A549 (cell line): Measurements from ENCODE around the gene MAML3. TPM values are rescaled to one million over a fixed set of nuclear protein-coding genes. Genes with fewer than 3 reads are reported as not detected.

Experiments used
- ATAC-seq, 2 experiments: fragments of 200-7000 bp in 1 of 2; fragments of >200 bp in 1 of 2; cut with Nextera tagmentation in 1 of 2; cut with Tn5 transposase in 1 of 2; 3 replicates each; pipeline versions ENCODE4 v1.8.0 to v1.9.1; 2018 to 2020; ENCODE audit warnings: mild to moderate bottlenecking in 1 of 2, moderate library complexity in 1 of 2
- CTCF ChIA-PET: fragments of 300-600 bp; sonication (Branson Sonifier 250); formaldehyde crosslinking; extraction: SDS; loops from one replicate; lab custom pipeline; 2021; ENCODE audit warnings: antibody characterized with exemption, inconsistent platforms; lab: Yijun Ruan, JAX
- POLR2A ChIA-PET: fragments of 350-600 bp; formaldehyde crosslinking; extraction: SDS; loops from one replicate; lab custom pipeline; 2021; ENCODE audit warnings: antibody characterized with exemption, inconsistent platforms; lab: Yijun Ruan, JAX
- DNase-seq, 2 experiments: peaks; one replicate each; pipeline versions ENCODE4 v3.0.0 to v3.0.0-alpha.2; 2011 to 2016; ENCODE audit warnings: low read depth in 1 of 2, low spot score in 1 of 2
- FAIRE-seq: peaks from 2 replicates; lab custom pipeline; 2011; peaks lifted over from hg19 to GRCh38; lab: Jason Lieb, UNC
- H3K27ac ChIP-seq, 2 experiments: fragments of >200 bp; sonication (Bioruptor Twin); formaldehyde crosslinking; 3 replicates each; pipeline ENCODE4 v1.5.1; 2016 to 2017
- H3K4me1 ChIP-seq: fragments of >200 bp; sonication (Bioruptor Twin); formaldehyde crosslinking; 3 replicates; pipeline ENCODE4 v1.6.1; 2016
- H3K4me2 ChIP-seq: fragments of >200 bp; sonication (Bioruptor Twin); formaldehyde crosslinking; 3 replicates; pipeline ENCODE4 v1.6.1; 2016
- H3K4me3 ChIP-seq: fragments of >200 bp; sonication (Bioruptor Twin); formaldehyde crosslinking; 3 replicates; pipeline ENCODE4 v1.5.1; 2016
- H3K9me3 ChIP-seq: fragments of >200 bp; sonication (Bioruptor Twin); formaldehyde crosslinking; 3 replicates; pipeline ENCODE4 v1.6.1; 2016
- ATOH8 ChIP-seq: fragments of 250-450 bp; sonication (Bioruptor Pico); IDR thresholded peaks from 2 replicates; pipeline ENCODE4 v1.5.0; 2020; ENCODE audit warnings: low read depth, mild to moderate bottlenecking, moderate library complexity
- BCL3 ChIP-seq: fragments of >200 bp; sonication (Bioruptor Twin); formaldehyde crosslinking; IDR thresholded peaks from 3 replicates; pipeline ENCODE4 v1.6.1; 2016
- BHLHE40 ChIP-seq: IDR thresholded peaks from 2 replicates; pipeline ENCODE4 v1.6.1; 2012; ENCODE audit warnings: low read depth, low read length, inconsistent platforms
- CBX8 ChIP-seq: fragments of 200-600 bp; sonication (generic); IDR thresholded peaks from 2 replicates; pipeline ENCODE4 v1.6.1; 2016
- CEBPB ChIP-seq, 2 experiments: fragments of >200 bp in 1 of 2; sonication (Bioruptor Twin) in 1 of 2; formaldehyde crosslinking in 1 of 2; IDR thresholded peaks; 2 replicates each; pipeline ENCODE4 v1.6.1; 2012 to 2016
- CTCF ChIP-seq: fragments of >200 bp; sonication (Bioruptor Twin); formaldehyde crosslinking; IDR thresholded peaks from 3 replicates; pipeline ENCODE4 v1.5.1; 2016
- ELK1 ChIP-seq: fragments of 150-350 bp; IDR thresholded peaks from 2 replicates; pipeline ENCODE4 v1.6.1; 2014; ENCODE audit warnings: low read depth, mild to moderate bottlenecking, low read length
- EP300 ChIP-seq, 2 experiments: fragments of >200 bp; sonication (Bioruptor Twin); formaldehyde crosslinking; IDR thresholded peaks; 2 replicates in 1 of 2; 3 replicates in 1 of 2; pipeline ENCODE4 v1.6.1; 2016 to 2017
- ESRRA ChIP-seq: fragments of 150-350 bp; IDR thresholded peaks from 2 replicates; pipeline ENCODE4 v1.6.1; 2014; ENCODE audit warnings: mild to moderate bottlenecking, low read length, borderline replicate concordance
- FOSL2 ChIP-seq, 2 experiments: fragments of 450-650 bp in 1 of 2; fragments of >200 bp in 1 of 2; sonication (Bioruptor Twin) in 1 of 2; formaldehyde crosslinking; IDR thresholded peaks; 2 replicates each; pipeline versions ENCODE4 v1.5.0 to v1.6.1; 2016 to 2020; ENCODE audit warnings: mild to moderate bottlenecking in 1 of 2, moderate library complexity in 1 of 2
- HES2 ChIP-seq: fragments of >200 bp; sonication (Bioruptor Twin); formaldehyde crosslinking; IDR thresholded peaks from 2 replicates; pipeline ENCODE4 v1.6.1; 2016
- HEYL ChIP-seq: fragments of 250-450 bp; sonication (Bioruptor Pico); IDR thresholded peaks from 2 replicates; pipeline ENCODE4 v1.8.0; 2021; ENCODE audit warnings: mild to moderate bottlenecking, moderate library complexity
- HMGXB4 ChIP-seq: fragments of 250-450 bp; sonication (Bioruptor Pico); IDR thresholded peaks from 2 replicates; pipeline ENCODE4 v1.5.0; 2021; ENCODE audit warnings: mild to moderate bottlenecking, moderate library complexity, borderline replicate concordance
- HOXA7 ChIP-seq: fragments of 250-450 bp; sonication (Bioruptor Pico); IDR thresholded peaks from 2 replicates; pipeline ENCODE4 v1.5.0; 2020; ENCODE audit warnings: mild to moderate bottlenecking, moderate library complexity
- HOXB13 ChIP-seq: fragments of 250-450 bp; sonication (Bioruptor Pico); IDR thresholded peaks from 2 replicates; pipeline ENCODE4 v1.5.0; 2020; ENCODE audit warnings: low read depth, mild to moderate bottlenecking, moderate library complexity
- JUN ChIP-seq, 2 experiments: fragments of >200 bp; sonication (Bioruptor Twin); formaldehyde crosslinking; IDR thresholded peaks; 2 replicates in 1 of 2; 3 replicates in 1 of 2; pipeline ENCODE4 v1.6.1; 2016 to 2017
- MAZ ChIP-seq: fragments of 150-350 bp; IDR thresholded peaks from 2 replicates; pipeline ENCODE4 v1.6.1; 2014; ENCODE audit warnings: antibody characterized with exemption, low read depth, low read length, borderline replicate concordance
- NPAS2 ChIP-seq: fragments of 250-450 bp; sonication (Bioruptor Pico); IDR thresholded peaks from 2 replicates; pipeline ENCODE4 v1.8.0; 2022; ENCODE audit warnings: mild to moderate bottlenecking, moderate library complexity, borderline replicate concordance
- PBX3 ChIP-seq: IDR thresholded peaks from 2 replicates; pipeline ENCODE4 v1.6.1; 2012
- RNF2 ChIP-seq: fragments of 200-600 bp; sonication (generic); IDR thresholded peaks from 2 replicates; pipeline ENCODE4 v1.6.1; 2016; ENCODE audit warnings: low read depth, mild to moderate bottlenecking, antibody characterized with exemption, moderate library complexity, borderline replicate concordance
- SMC3 ChIP-seq: fragments of >200 bp; sonication (Bioruptor Twin); formaldehyde crosslinking; IDR thresholded peaks from 3 replicates; pipeline ENCODE4 v1.6.1; 2018; ENCODE audit warnings: inconsistent platforms
- ZFP36 ChIP-seq: fragments of 450-650 bp; IDR thresholded peaks from 2 replicates; pipeline ENCODE4 v1.6.1; 2014; ENCODE audit warnings: borderline replicate concordance; ENCODE audit not compliant: partially characterized antibody
- ZNF302 ChIP-seq: fragments of 250-450 bp; sonication (Bioruptor Pico); IDR thresholded peaks from 2 replicates; pipeline ENCODE4 v1.9.0; 2021; ENCODE audit warnings: inconsistent platforms, mild to moderate bottlenecking, moderate library complexity
- WGBS: methylation state at CpG from one replicate; pipeline ENCODE4 v1.1.6; 2017; ENCODE audit errors: missing lambda C conversion rate; 5-methylcytosine and 5-hydroxymethylcytosine counted together
- polyA plus RNA-seq, 4 experiments: library from polyadenylated mRNA; depleted of rRNA in 3 of 4; stranded (reverse); fragments of >200 nt; fragmentation: RNase III in 1 of 4; extraction: RNeasy Plus Mini Kit Qiagen cat#74134 plus additional on column Dnase treatment in 1 of 4; gene quantifications; 2 replicates in 3 of 4; 3 replicates in 1 of 4; pipeline ENCODE4 v1.2.3, GENCODE V29; 2011 to 2017

Gene MAML3
- polyA plus RNA-seq, 2 of the 4 experiments (the other 2 are of a cell fraction): 9.0 to 22.2 TPM

- POLR2A ChIA-PET: no interaction called here
- Histone ChIP-seq H3K4me3 (no peak overlapping the region), H3K4me1 (peaks cover 41% of the 10 kb centered on the region), H3K4me2 (no peak overlapping the region), H3K27ac (no peak overlapping the region), H3K9me3 (no peaks in the 10 kb centered on the region)
- DNase-seq (no peak), FAIRE-seq (no peak), ATAC-seq (no peak)
- CTCF ChIA-PET: no interaction called here
- TF ChIP-seq ELK1: no peak
- TF ChIP-seq EP300 (IDR thresholded peaks at IDR 0.05): no peak
- TF ChIP-seq RNF2: no peak
- TF ChIP-seq CBX8: no peak
- no peak for TF ChIP-seq HOXB13 (CRISPR knock-in tag)
- TF ChIP-seq SMC3: no peak
- TF ChIP-seq ESRRA: no peak
- TF ChIP-seq CTCF: no peak
- no peak for TF ChIP-seq BHLHE40
- TF ChIP-seq NPAS2: no peak
- TF ChIP-seq HOXA7: no peak
- TF ChIP-seq FOSL2 (IDR thresholded peaks at IDR 0.05): no peak
- no peak for TF ChIP-seq FOSL2 (CRISPR knock-in tag; IDR thresholded peaks at IDR 0.05)
- TF ChIP-seq MAZ: no peak
- no peak for TF ChIP-seq HES2
- TF ChIP-seq HEYL: no peak
- no peak for TF ChIP-seq JUN (IDR thresholded peaks at IDR 0.05)
- no peak for TF ChIP-seq BCL3
- TF ChIP-seq HMGXB4 (CRISPR knock-in tag): no peak
- no peak for TF ChIP-seq CEBPB (IDR thresholded peaks at IDR 0.05)
Measured at GRCh38 chr4:139972305-139972704, 181.7 kb downstream of the MAML3 start.

GRCh38 chr4:139971111-139971510, 182.9 kb downstream of the MAML3 start:
- FAIRE-seq (no peak), ATAC-seq (no peak), DNase-seq (no peak)
- peaks cover 38% of the 10 kb centered on the region for H3K4me1 ChIP-seq
- no peaks in the 10 kb centered on the region for H3K9me3 ChIP-seq
- WGBS: 94% methylated on average over 1 of the region's 1 CpG
- POLR2A ChIA-PET: no interaction called here
- no peak overlapping the region for H3K27ac ChIP-seq
- CTCF ChIA-PET: interaction anchor here (1.2 kb wide), 1 partner anchor 9 kb away, joined by 3 read pairs; no protein-coding TSS in a partner anchor
- no peak overlapping the region for H3K4me2 ChIP-seq
- no peak for TF ChIP-seq BHLHE40
- TF ChIP-seq ZFP36: no peak
- no peak for TF ChIP-seq ATOH8 (CRISPR knock-in tag)
- no peak for TF ChIP-seq PBX3
- no peak for TF ChIP-seq ZNF302 (CRISPR knock-in tag)
- H3K4me3 ChIP-seq: no peak overlapping the region
